ENCODE results near the gene MYL11.

The MYL11 gene

DNA sequence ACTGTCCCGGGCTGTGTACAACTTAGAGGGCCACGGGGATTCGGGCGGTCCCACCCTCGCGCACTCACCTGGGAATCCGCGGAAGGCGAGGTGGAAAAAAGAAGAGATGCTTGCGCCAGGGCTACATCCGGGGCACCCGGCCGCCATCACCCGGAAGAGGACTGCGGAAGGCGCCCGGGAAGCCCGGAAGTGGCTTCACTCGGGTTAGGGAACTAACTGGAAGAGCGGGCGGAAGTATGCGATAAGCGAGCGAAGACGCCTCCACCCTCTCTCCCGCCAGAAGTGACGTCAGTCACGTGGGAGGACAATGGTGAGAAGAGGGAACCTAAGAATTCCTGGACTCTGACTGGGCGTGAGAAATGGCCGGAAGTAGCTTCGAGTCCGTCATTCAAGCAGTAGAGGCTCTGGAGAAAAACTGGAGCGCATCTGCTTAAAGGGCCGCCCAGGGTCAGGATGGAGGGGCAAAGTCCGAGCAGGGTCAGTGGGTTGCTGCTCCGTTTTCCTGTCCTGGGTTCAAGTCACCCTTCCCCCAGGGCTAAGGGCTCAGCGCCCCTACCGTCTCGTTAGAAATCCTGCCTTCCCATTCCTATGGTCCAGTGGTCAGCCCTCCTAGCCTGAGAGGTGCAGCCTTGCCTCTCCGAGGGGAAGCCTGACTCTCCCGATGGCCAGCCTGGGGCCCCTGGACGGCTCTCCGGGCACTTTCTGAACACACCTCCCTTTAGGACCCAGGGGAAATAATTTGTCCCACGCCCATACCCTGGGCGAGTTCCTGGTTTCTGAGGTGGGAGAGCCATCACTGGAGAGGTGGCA is 19.3 kb upstream of the MYL11 start, which contains the start of gene CD2BP2:
TSS of gene CD2BP2 (minus strand) at position 165 of the 810 bp plus-strand sequence. CDS start 627 bp downstream, outside the sequence.
- H3K9ac ChIP-seq (ENCODE audit: low read depth, low read length) = peak within 1 kb of the TSS; percentile 93
- H3K4me2 ChIP-seq (ENCODE audit: low read length) = peak within 1 kb of the TSS; percentile 91
- peak within 1 kb of the TSS; percentile 91 for H3K4me3 ChIP-seq (ENCODE audit: low read length)
- H3K4me1 ChIP-seq (ENCODE audit: control insufficient read depth, insufficient read depth, low read length) = peaks cover 49% of the 10 kb centered on the region
- H3K27me3 ChIP-seq (ENCODE audit: control insufficient read depth, insufficient read depth, low read length) = no peaks in the 10 kb centered on the region
- H3K9me3 ChIP-seq (replicated peaks; ENCODE audit: low read length) = no peaks in the 10 kb centered on the region
- H3K36me3 ChIP-seq (ENCODE audit: insufficient read depth, low read length) = peaks cover 57% of the 10 kb centered on the region

GRCh38 chr16:30355954-30356308 is 18.7 kb upstream of the MYL11 start:
- H3K36me3 ChIP-seq (ENCODE audit: insufficient read depth, low read length) = peaks cover 55% of the 10 kb centered on the region
- no peaks in the 10 kb centered on the region for H3K27me3 ChIP-seq (ENCODE audit: control insufficient read depth, insufficient read depth, low read length)
- no peaks in the 10 kb centered on the region for H3K9me3 ChIP-seq (replicated peaks; ENCODE audit: low read length)
- peaks cover 49% of the 10 kb centered on the region for H3K4me1 ChIP-seq (ENCODE audit: control insufficient read depth, insufficient read depth, low read length)
- H3K9ac ChIP-seq (ENCODE audit: low read depth, low read length) = peak overlapping the region; percentile 93
- peak overlapping the region; percentile 71 for H3K4me3 ChIP-seq (ENCODE audit: low read length)
- peak overlapping the region; percentile 91 for H3K4me2 ChIP-seq (ENCODE audit: low read length)

GRCh38 chr16:30356401-30357084 is 18.1 kb upstream of the MYL11 start:
- H3K4me2 ChIP-seq (ENCODE audit: low read length) = peak overlapping the region; percentile 91
- H3K36me3 ChIP-seq (ENCODE audit: insufficient read depth, low read length) = peaks cover 52% of the 10 kb centered on the region
- H3K27me3 ChIP-seq (ENCODE audit: control insufficient read depth, insufficient read depth, low read length) = no peaks in the 10 kb centered on the region
- no peaks in the 10 kb centered on the region for H3K9me3 ChIP-seq (replicated peaks; ENCODE audit: low read length)
- peaks cover 47% of the 10 kb centered on the region for H3K4me1 ChIP-seq (ENCODE audit: control insufficient read depth, insufficient read depth, low read length)
- peak overlapping the region; percentile 71 for H3K4me3 ChIP-seq (ENCODE audit: low read length)
- H3K9ac ChIP-seq (ENCODE audit: low read depth, low read length) = no peak overlapping the region

DNA sequence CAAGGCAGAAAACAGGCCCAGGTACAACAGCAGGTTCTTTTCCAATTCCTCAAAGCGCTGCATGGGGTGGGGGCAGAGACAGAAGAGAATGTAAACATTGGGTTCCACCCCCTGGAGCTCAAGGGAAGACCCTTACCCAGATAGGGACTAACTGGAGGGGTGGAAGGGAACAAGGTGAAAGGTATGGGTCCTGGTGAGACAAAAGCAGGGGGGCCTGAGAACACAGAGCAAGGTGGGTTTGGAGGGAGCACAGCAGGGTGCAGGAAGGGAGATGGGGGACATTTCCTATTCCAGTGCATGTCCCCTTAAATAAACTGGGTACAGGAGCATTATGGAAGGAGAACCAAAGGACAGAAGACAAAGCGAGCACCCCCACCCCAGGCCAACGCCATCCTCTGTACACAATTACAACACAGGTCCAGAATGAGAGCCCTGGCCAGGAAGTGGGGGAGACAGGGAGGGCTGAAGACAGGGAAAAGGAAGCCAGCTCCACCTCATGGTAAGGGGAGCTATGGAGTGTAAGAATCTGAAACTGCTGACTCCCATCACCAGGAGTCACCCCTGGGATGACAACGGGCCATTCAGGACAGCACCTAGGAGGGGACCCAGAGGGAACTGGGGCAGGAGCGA is 17.4 kb upstream of the MYL11 start:
- H3K4me3 ChIP-seq (ENCODE audit: low read length) = no peak overlapping the region

DNA sequence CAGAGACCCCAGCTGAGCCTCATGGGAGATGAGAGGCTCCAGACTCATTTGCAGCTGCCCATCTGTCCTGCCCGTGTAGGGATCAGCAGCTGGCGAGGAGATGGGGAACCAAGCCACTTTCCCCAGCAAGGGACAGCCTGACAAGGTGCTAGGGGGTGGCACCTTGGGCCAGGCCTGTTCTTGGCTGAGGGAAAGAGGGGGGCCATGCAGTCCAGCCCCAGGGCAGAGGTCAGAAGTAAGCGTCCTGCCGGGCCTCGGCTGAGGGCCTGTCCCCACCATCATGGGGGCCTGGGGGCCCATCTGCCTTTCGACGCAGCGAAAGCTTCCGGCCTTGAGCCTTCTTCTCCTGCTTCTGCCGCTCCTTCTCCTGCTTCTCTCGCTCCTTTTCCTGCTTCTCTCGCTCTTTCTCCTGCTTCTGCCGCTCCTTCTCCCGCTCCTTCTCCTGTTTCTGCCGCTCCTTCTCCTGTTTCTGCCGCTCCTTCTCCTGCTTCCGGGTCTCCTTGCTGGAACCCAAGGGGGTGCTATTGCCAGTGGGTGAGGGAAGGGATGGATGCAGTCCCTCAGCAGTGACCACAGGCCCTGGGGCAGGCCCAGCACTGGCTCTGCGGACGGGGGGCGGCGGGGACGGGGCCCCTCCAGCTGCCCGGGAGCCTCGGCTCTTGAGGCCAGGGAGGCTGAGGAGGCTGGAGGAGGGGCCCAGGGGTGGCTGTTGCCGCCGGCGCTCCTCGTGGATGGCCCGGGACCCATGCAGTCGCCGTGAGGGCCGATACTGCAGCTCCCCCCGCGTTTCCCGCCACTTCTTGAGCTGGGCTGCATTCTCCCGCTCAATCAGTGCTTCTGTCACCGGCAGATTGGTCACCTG is 16.7 kb upstream of the MYL11 start:
- H3K9me3 ChIP-seq (replicated peaks; ENCODE audit: low read length) = no peaks in the 10 kb centered on the region
- H3K27me3 ChIP-seq (ENCODE audit: control insufficient read depth, insufficient read depth, low read length) = no peaks in the 10 kb centered on the region
- H3K36me3 ChIP-seq (ENCODE audit: insufficient read depth, low read length) = peaks cover 44% of the 10 kb centered on the region
- no peak overlapping the region for H3K4me2 ChIP-seq (ENCODE audit: low read length)
- H3K9ac ChIP-seq (ENCODE audit: low read depth, low read length) = no peak overlapping the region
- H3K4me1 ChIP-seq (ENCODE audit: control insufficient read depth, insufficient read depth, low read length) = peaks cover 33% of the 10 kb centered on the region
- no peak overlapping the region for H3K4me3 ChIP-seq (ENCODE audit: low read length)

More for the DNA sequence above, 17.4 kb upstream of the MYL11 start:
- no peak overlapping the region for H3K9ac ChIP-seq (ENCODE audit: low read depth, low read length)
- H3K9me3 ChIP-seq (replicated peaks; ENCODE audit: low read length) = no peaks in the 10 kb centered on the region
- peaks cover 40% of the 10 kb centered on the region for H3K4me1 ChIP-seq (ENCODE audit: control insufficient read depth, insufficient read depth, low read length)
- no peak overlapping the region for H3K4me2 ChIP-seq (ENCODE audit: low read length)
- H3K27me3 ChIP-seq (ENCODE audit: control insufficient read depth, insufficient read depth, low read length) = no peaks in the 10 kb centered on the region
- peaks cover 47% of the 10 kb centered on the region for H3K36me3 ChIP-seq (ENCODE audit: insufficient read depth, low read length)

- H3K9me3 ChIP-seq (replicated peaks; ENCODE audit: low read length) = no peaks in the 10 kb centered on the region
- H3K4me3 ChIP-seq (ENCODE audit: low read length) = no peak overlapping the region
- no peak overlapping the region for H3K4me2 ChIP-seq (ENCODE audit: low read length)
- peaks cover 30% of the 10 kb centered on the region for H3K4me1 ChIP-seq (ENCODE audit: control insufficient read depth, insufficient read depth, low read length)
- no peak overlapping the region for H3K9ac ChIP-seq (ENCODE audit: low read depth, low read length)
- no peaks in the 10 kb centered on the region for H3K27me3 ChIP-seq (ENCODE audit: control insufficient read depth, insufficient read depth, low read length)
- peaks cover 38% of the 10 kb centered on the region for H3K36me3 ChIP-seq (ENCODE audit: insufficient read depth, low read length)
Observed at GRCh38 chr16:30358577-30358936, 16.0 kb upstream of the MYL11 start.

- H3K27me3 ChIP-seq (ENCODE audit: control insufficient read depth, insufficient read depth, low read length) = no peaks in the 10 kb centered on the region
- no peak overlapping the region for H3K4me3 ChIP-seq (ENCODE audit: low read length)
- peaks cover 33% of the 10 kb centered on the region for H3K36me3 ChIP-seq (ENCODE audit: insufficient read depth, low read length)
- peaks cover 23% of the 10 kb centered on the region for H3K4me1 ChIP-seq (ENCODE audit: control insufficient read depth, insufficient read depth, low read length)
- H3K9me3 ChIP-seq (replicated peaks; ENCODE audit: low read length) = no peaks in the 10 kb centered on the region
- H3K9ac ChIP-seq (ENCODE audit: low read depth, low read length) = no peak overlapping the region
- H3K4me2 ChIP-seq (ENCODE audit: low read length) = no peak overlapping the region
Observed at GRCh38 chr16:30358990-30359870, 15.4 kb upstream of the MYL11 start.

- no peaks in the 10 kb centered on the region for H3K27me3 ChIP-seq (ENCODE audit: control insufficient read depth, insufficient read depth, low read length)
- peaks cover 23% of the 10 kb centered on the region for H3K4me1 ChIP-seq (ENCODE audit: control insufficient read depth, insufficient read depth, low read length)
- H3K9me3 ChIP-seq (replicated peaks; ENCODE audit: low read length) = no peaks in the 10 kb centered on the region
- H3K4me3 ChIP-seq (ENCODE audit: low read length) = no peak overlapping the region
- no peak overlapping the region for H3K9ac ChIP-seq (ENCODE audit: low read depth, low read length)
- H3K4me2 ChIP-seq (ENCODE audit: low read length) = no peak overlapping the region
- H3K36me3 ChIP-seq (ENCODE audit: insufficient read depth, low read length) = peaks cover 34% of the 10 kb centered on the region
Observed at GRCh38 chr16:30359871-30360170, 14.8 kb upstream of the MYL11 start.

GRCh38 chr16:30361180-30361579 is 13.4 kb upstream of the MYL11 start:
- Histone ChIP-seq H3K9ac (ENCODE audit: low read depth, low read length) (no peak overlapping the region), H3K27me3 (ENCODE audit: control insufficient read depth, insufficient read depth, low read length) (no peaks in the 10 kb centered on the region), H3K36me3 (ENCODE audit: insufficient read depth, low read length) (peaks cover 44% of the 10 kb centered on the region), H3K9me3 (replicated peaks; ENCODE audit: low read length) (no peaks in the 10 kb centered on the region), H3K4me1 (ENCODE audit: control insufficient read depth, insufficient read depth, low read length) (peaks cover 14% of the 10 kb centered on the region), H3K4me2 (ENCODE audit: low read length) (no peak overlapping the region), H3K4me3 (ENCODE audit: low read length) (no peak overlapping the region)

GRCh38 chr16:30365200-30365599 is 9.4 kb upstream of the MYL11 start:
- Histone ChIP-seq H3K4me3 (ENCODE audit: low read length) (no peak overlapping the region), H3K4me2 (ENCODE audit: low read length) (no peak overlapping the region), H3K9me3 (replicated peaks; ENCODE audit: low read length) (no peaks in the 10 kb centered on the region), H3K9ac (ENCODE audit: low read depth, low read length) (no peak overlapping the region), H3K27me3 (ENCODE audit: control insufficient read depth, insufficient read depth, low read length) (no peaks in the 10 kb centered on the region), H3K36me3 (ENCODE audit: insufficient read depth, low read length) (peaks cover 30% of the 10 kb centered on the region), H3K4me1 (ENCODE audit: control insufficient read depth, insufficient read depth, low read length) (peaks cover 19% of the 10 kb centered on the region)
